ENCODE data around the gene SLITRK3. TPM values are rescaled to one million over a fixed set of nuclear protein-coding genes. Genes with fewer than 3 reads are reported as not detected.

The SLITRK3 gene
- total and polyA plus RNA-seq, 2 experiments from 2014 or later: 1.2 to 1.7 TPM

- TF ChIP-seq ZNF462 (CRISPR knock-in tag; IDR thresholded peaks at IDR 0.05): no peak
- TF ChIP-seq ZNF331 (CRISPR knock-in tag; IDR thresholded peaks at IDR 0.05; ENCODE audit: low read depth): no peak
- TF ChIP-seq JUNB (IDR thresholded peaks at IDR 0.05; ENCODE audit: unreplicated experiment): no peak
- no peak for TF ChIP-seq ZNF114 (CRISPR knock-in tag; IDR thresholded peaks at IDR 0.05)
- no peak for TF ChIP-seq EZH2 (IDR thresholded peaks at IDR 0.05; ENCODE audit: low read depth, unreplicated experiment)
These were observed 14.6 kb downstream of the SLITRK3 start (continued) for GRCh38 chr3:165181556-165181955.

- Histone ChIP-seq H3K9me2 (ENCODE audit: insufficient read depth) (no peaks in the 10 kb centered on the region), H4K20me1 (replicated peaks; ENCODE audit: insufficient read depth) (no peaks in the 10 kb centered on the region), H3K79me2 (replicated peaks; ENCODE audit: insufficient read depth) (no peaks in the 10 kb centered on the region), H3K36me3 (ENCODE audit: insufficient read depth) (no peaks in the 10 kb centered on the region), H3K27ac (ENCODE audit: low read depth) (no peak overlapping the region), H3F3A (replicated peaks; ENCODE audit: low read depth) (no peaks in the 10 kb centered on the region), H3K4me3 (no peak overlapping the region), H3K4me1 (ENCODE audit: insufficient read depth) (no peaks in the 10 kb centered on the region), H3K27me3 (ENCODE audit: insufficient read depth) (no peaks in the 10 kb centered on the region), H3K4me2 (no peak overlapping the region), H2AFZ (no peak overlapping the region)
- ATAC-seq (no peak), DNase-seq (ENCODE audit: low spot score) (no peak)
- H3K36me3 Mint-ChIP-seq (ENCODE audit: low read depth): no peaks in the 10 kb centered on the region
- H3K4me1 Mint-ChIP-seq: no peaks in the 10 kb centered on the region
- peaks cover 3% of the 10 kb centered on the region; the same call in 1 of the 3 replicates for H3K9me3 Mint-ChIP-seq
- H3K27ac Mint-ChIP-seq: no peak overlapping the region
- H3K27me3 Mint-ChIP-seq (ENCODE audit: insufficient read depth, low read depth, poor library complexity): peaks cover 5% of the 10 kb centered on the region
- H3K4me3 Mint-ChIP-seq: no peak overlapping the region
- TF ChIP-seq EZH2phosphoT487 (IDR thresholded peaks at IDR 0.05; ENCODE audit: unreplicated experiment) (no peak), ZNF331 (CRISPR knock-in tag; IDR thresholded peaks at IDR 0.05; ENCODE audit: low read depth) (no peak), ZNF462 (CRISPR knock-in tag; IDR thresholded peaks at IDR 0.05) (no peak), STAT1 (IDR thresholded peaks at IDR 0.05; ENCODE audit: unreplicated experiment) (no peak), NANOG (IDR thresholded peaks at IDR 0.05; ENCODE audit: borderline replicate concordance) (no peak), ETS1 (IDR thresholded peaks at IDR 0.05) (no peak), ZNF114 (CRISPR knock-in tag; IDR thresholded peaks at IDR 0.05) (no peak)
These were observed 25.9 kb downstream of the SLITRK3 start for GRCh38 chr3:165170236-165170635.

All from GM23338 (cell line).